Osteoblast (primary cell): Measurements from ENCODE around the gene PLA2G5. TPM values are rescaled to one million over a fixed set of nuclear protein-coding genes. Genes with fewer than 3 reads are reported as not detected.

Experiments
- DNase-seq: peaks from one replicate; pipeline ENCODE4 v3.0.0; 2011; ENCODE audit warnings: low spot score, mixed read lengths; ENCODE audit not compliant: insufficient read length; ENCODE audit errors: missing footprints
- H2AFZ ChIP-seq: 2 replicates; pipeline ENCODE4 v1.6.0; 2011; ENCODE audit warnings: mild to moderate bottlenecking, low read length
- H3K27ac ChIP-seq: 2 replicates; pipeline ENCODE4 v1.5.1; 2011; ENCODE audit warnings: mild to moderate bottlenecking, low read depth, low read length, moderate library complexity
- H3K27me3 ChIP-seq: 2 replicates; pipeline ENCODE4 v1.6.0; 2012; ENCODE audit warnings: mild to moderate bottlenecking, control low read depth, inconsistent platforms, low read length, moderate library complexity; ENCODE audit not compliant: insufficient read depth
- H3K36me3 ChIP-seq: 2 replicates; pipeline ENCODE4 v1.5.1; 2011; ENCODE audit warnings: mild to moderate bottlenecking, low read length, control low read depth, moderate library complexity; ENCODE audit not compliant: insufficient read depth
- H3K4me1 ChIP-seq: 2 replicates; pipeline ENCODE4 v1.5.1; 2011; ENCODE audit warnings: mild to moderate bottlenecking, low read length, control low read depth, moderate library complexity; ENCODE audit not compliant: insufficient read depth
- H3K4me2 ChIP-seq: 2 replicates; pipeline ENCODE4 v1.6.0; 2011; ENCODE audit warnings: mild to moderate bottlenecking, low read length; ENCODE audit not compliant: insufficient read depth
- H3K4me3 ChIP-seq: fragments of 200-600 bp; sonication (generic); 3 replicates; pipeline ENCODE4 v1.5.1; 2012; ENCODE audit warnings: mild to moderate bottlenecking, low read length, inconsistent platforms; ENCODE audit not compliant: insufficient read depth
- H3K79me2 ChIP-seq: 2 replicates; pipeline ENCODE4 v1.6.0; 2012; ENCODE audit warnings: mild to moderate bottlenecking, low read length, control low read depth, inconsistent platforms; ENCODE audit not compliant: insufficient read depth
- H3K9me3 ChIP-seq: 2 replicates; pipeline ENCODE4 v1.5.1; 2011; ENCODE audit warnings: low read depth, low read length, control low read depth
- H4K20me1 ChIP-seq: 2 replicates; pipeline ENCODE4 v1.6.0; 2012; ENCODE audit warnings: mild to moderate bottlenecking, low read length, control low read depth; ENCODE audit not compliant: insufficient read depth
- total RNA-seq: library from RNA; depleted of rRNA; stranded (reverse); fragments of >200 nt; gene quantifications from 2 replicates; pipeline ENCODE4 v1.2.3, GENCODE V29; 2012
- TF ChIP-seq, protein P1 (sequence below): IDR thresholded peaks from 2 replicates; pipeline ENCODE4 v1.5.1; 2011; ENCODE audit warnings: mild to moderate bottlenecking, low read depth, low read length, moderate library complexity; ENCODE audit errors: extremely low read depth

The PLA2G5 gene
- total RNA-seq, 1 donor, result 2.9 TPM

DNA sequence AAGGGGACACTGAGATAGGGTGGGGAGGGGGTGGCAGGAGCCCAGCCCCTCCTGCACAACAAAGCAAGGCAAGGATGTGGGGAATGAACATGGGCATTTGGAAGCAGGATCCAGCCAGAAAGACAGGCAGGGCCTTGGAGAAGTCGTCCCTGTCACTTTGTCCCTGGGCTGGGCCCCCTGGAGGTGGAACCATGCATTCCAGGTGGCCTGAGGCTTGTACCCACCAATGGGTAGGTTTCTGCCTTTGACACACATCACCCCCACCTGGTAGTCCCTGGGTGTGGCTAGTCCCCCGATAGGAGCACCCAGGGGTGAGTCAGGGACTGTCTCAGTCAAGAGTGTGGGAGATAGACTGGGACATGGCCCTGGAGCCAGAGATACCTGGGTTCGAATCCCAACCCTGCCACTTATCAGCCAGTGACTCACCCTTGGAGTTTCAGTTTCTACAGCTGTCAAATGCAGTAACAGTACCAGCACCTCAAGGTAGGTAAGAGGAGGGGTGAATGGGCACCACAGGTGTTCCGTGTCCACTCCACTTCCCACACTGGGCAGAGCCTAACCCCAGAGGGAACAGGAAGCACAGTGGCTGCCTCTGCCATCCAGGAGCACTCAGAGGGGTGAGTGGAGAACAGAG is 39.3 kb downstream of the PLA2G5 start:
- TF ChIP-seq, protein P1, sequence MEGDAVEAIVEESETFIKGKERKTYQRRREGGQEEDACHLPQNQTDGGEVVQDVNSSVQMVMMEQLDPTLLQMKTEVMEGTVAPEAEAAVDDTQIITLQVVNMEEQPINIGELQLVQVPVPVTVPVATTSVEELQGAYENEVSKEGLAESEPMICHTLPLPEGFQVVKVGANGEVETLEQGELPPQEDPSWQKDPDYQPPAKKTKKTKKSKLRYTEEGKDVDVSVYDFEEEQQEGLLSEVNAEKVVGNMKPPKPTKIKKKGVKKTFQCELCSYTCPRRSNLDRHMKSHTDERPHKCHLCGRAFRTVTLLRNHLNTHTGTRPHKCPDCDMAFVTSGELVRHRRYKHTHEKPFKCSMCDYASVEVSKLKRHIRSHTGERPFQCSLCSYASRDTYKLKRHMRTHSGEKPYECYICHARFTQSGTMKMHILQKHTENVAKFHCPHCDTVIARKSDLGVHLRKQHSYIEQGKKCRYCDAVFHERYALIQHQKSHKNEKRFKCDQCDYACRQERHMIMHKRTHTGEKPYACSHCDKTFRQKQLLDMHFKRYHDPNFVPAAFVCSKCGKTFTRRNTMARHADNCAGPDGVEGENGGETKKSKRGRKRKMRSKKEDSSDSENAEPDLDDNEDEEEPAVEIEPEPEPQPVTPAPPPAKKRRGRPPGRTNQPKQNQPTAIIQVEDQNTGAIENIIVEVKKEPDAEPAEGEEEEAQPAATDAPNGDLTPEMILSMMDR, result no peak
- no peak overlapping the region for H3K4me3 ChIP-seq
- no peak overlapping the region for H3K27ac ChIP-seq
- H3K4me2 ChIP-seq, result no peak overlapping the region
- H3K4me1 ChIP-seq, result peaks cover 2% of the 10 kb centered on the region
- H3K36me3 ChIP-seq, result no peaks in the 10 kb centered on the region
- peaks cover 3% of the 10 kb centered on the region for H3K27me3 ChIP-seq
- H3K79me2 ChIP-seq, result no peaks in the 10 kb centered on the region
- no peaks in the 10 kb centered on the region for H4K20me1 ChIP-seq
- no peaks in the 10 kb centered on the region for H3K9me3 ChIP-seq
- DNase-seq, result no peak
- H2AFZ ChIP-seq, result no peak overlapping the region

DNA sequence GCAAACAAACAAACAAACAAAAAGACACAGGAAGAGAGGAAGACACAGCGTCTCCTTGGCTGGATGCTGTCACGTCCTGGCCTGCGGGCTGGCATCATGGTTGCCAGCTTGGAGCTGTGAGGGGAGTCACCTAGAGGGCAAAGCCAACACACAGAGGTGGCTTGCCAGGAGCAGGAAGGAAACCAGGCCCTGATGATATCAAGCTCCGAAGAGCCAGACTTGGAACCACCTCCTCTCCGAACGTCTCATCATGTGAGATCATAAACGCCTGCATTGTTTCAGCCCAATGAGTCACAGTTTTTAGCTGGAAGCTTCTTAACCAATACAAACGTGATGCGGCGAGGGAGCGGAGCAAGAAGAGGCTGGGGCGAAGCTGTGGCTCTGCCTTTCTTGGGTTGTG is 40.7 kb downstream of the PLA2G5 start:
- H3K27ac ChIP-seq, result no peak overlapping the region
- TF ChIP-seq, protein P1, result no peak
- no peaks in the 10 kb centered on the region for H4K20me1 ChIP-seq
- H3K4me2 ChIP-seq, result no peak overlapping the region
- peaks cover 2% of the 10 kb centered on the region for H3K4me1 ChIP-seq
- H3K36me3 ChIP-seq, result no peaks in the 10 kb centered on the region
- H3K79me2 ChIP-seq, result no peaks in the 10 kb centered on the region
- H2AFZ ChIP-seq, result no peak overlapping the region
- peak; percentile 80 for DNase-seq
- H3K4me3 ChIP-seq, result no peak overlapping the region
- peaks cover 3% of the 10 kb centered on the region for H3K27me3 ChIP-seq
- H3K9me3 ChIP-seq, result no peaks in the 10 kb centered on the region

DNA sequence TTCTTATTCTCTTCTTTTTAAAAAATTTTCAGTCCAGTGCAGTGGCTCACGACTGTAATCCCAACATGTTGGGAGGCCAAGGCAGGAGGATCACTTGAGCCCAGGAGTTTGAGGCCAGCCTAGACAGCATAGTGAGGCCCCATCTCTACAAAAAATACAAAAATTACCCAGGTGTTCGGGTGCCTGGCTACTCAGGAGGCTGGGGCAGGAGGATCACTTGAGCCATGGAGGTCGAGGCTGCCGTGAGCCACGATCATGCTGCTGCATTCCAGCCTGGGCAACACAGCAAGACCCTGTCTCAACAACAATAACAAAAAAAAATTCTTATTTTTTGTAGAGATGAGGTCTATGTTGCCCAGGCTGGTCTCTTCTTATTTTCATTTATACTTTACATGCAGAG is 41.5 kb downstream of the PLA2G5 start:
- Histone ChIP-seq H4K20me1 (no peaks in the 10 kb centered on the region), H3K9me3 (no peaks in the 10 kb centered on the region), H3K36me3 (no peaks in the 10 kb centered on the region), H3K27ac (no peak overlapping the region), H2AFZ (no peak overlapping the region), H3K79me2 (no peaks in the 10 kb centered on the region), H3K4me1 (peaks cover 2% of the 10 kb centered on the region), H3K27me3 (peaks cover 7% of the 10 kb centered on the region), H3K4me3 (no peak overlapping the region), H3K4me2 (no peak overlapping the region)
- TF ChIP-seq, protein P1, result no peak
- no peak for DNase-seq

DNA sequence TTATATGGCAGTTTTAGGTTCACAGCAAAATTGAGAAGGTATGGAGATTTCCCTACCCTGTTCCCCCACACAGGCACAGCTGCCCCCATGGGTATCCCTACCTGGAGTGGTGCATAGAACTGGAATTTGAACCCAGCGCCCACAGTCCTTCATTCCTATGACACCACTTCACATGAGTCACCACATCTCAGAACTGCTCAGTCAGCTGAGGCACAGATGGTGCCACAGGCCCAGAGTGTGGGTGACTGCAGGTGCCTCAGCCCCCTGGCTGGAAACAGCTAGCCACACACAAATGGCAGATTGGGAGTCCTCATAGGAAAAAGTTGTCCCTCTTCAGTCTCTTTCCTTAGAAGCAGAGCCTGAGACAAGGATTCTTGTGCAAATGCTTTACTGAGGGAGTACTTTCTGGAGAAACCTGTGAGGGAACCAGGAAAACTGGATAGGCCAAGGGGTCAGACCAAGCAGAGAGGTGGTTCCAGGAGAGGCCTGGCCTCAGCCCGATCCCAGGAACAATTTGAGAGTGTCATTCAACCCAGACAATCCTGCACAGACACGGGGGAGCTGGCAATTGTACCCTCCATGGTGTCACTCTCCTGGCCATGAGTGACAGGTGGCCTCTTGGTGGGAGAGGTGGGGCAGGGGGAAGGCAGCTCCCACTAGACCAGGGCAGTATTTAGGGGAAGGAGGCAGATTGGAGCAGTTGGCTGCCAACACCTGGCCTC is 42.4 kb downstream of the PLA2G5 start:
- no peak overlapping the region for H3K4me3 ChIP-seq
- H3K27ac ChIP-seq, result no peak overlapping the region
- peaks cover 7% of the 10 kb centered on the region for H3K27me3 ChIP-seq
- H4K20me1 ChIP-seq, result no peaks in the 10 kb centered on the region
- no peak overlapping the region for H3K4me2 ChIP-seq
- no peaks in the 10 kb centered on the region for H3K36me3 ChIP-seq
- H3K79me2 ChIP-seq, result no peaks in the 10 kb centered on the region
- H2AFZ ChIP-seq, result no peak overlapping the region
- peaks cover 2% of the 10 kb centered on the region for H3K4me1 ChIP-seq
- H3K9me3 ChIP-seq, result no peaks in the 10 kb centered on the region
- no peak for DNase-seq
- TF ChIP-seq, protein P1, result no peak
